Fibroblast of lung (primary cell): ENCODE measurements around the gene THAP7. TPM values are rescaled to one million over a fixed set of nuclear protein-coding genes. Genes with fewer than 3 reads are reported as not detected.
A peak's percentile ranks its signal among the peaks of the same experiment; 100 is the strongest.

Experiments
- DNase-seq, 2 donors: peaks; one replicate each; pipeline versions ENCODE4 v3.0.0 to v3.0.0-alpha.2; 2010; ENCODE audit warnings: low read depth in 2 of 2
- H2AFZ ChIP-seq: 2 replicates; pipeline ENCODE4 v1.5.1; 2012; ENCODE audit warnings: low read length, control low read depth, inconsistent platforms
- H3K27ac ChIP-seq: 2 replicates; pipeline ENCODE4 v1.5.1; 2011; ENCODE audit warnings: low read length, control low read depth; ENCODE audit not compliant: insufficient read depth
- H3K27me3 ChIP-seq: 2 replicates; pipeline ENCODE4 v1.5.1; 2011; ENCODE audit warnings: mild to moderate bottlenecking, low read length; ENCODE audit not compliant: control insufficient read depth, insufficient read depth
- H3K36me3 ChIP-seq: 2 replicates; pipeline ENCODE4 v1.5.1; 2011; ENCODE audit warnings: low read length; ENCODE audit not compliant: control insufficient read depth, insufficient read depth
- H3K4me1 ChIP-seq: 2 replicates; pipeline ENCODE4 v1.5.1; 2011; ENCODE audit warnings: low read length; ENCODE audit not compliant: control insufficient read depth, insufficient read depth; ENCODE audit errors: extremely low read depth
- H3K4me2 ChIP-seq: 2 replicates; pipeline ENCODE4 v1.5.1; 2011; ENCODE audit warnings: low read length, control low read depth; ENCODE audit not compliant: insufficient read depth; ENCODE audit errors: extremely low read depth
- H3K4me3 ChIP-seq, 4 experiments: fragments of 200-600 bp in 1 of 4; sonication (generic) in 1 of 4; replicated peaks in 1 of 4; 2 replicates each; pipeline ENCODE4 v1.5.1; 2011 to 2016; ENCODE audit warnings: low read length in 4 of 4, low read depth in 3 of 4, mild to moderate bottlenecking in 3 of 4, control low read depth in 2 of 4, inconsistent platforms in 1 of 4, mixed read lengths in 1 of 4; ENCODE audit not compliant: insufficient read depth in 1 of 4; ENCODE audit errors: control extremely low read depth in 1 of 4
- H3K79me2 ChIP-seq: 2 replicates; pipeline ENCODE4 v1.5.1; 2012; ENCODE audit warnings: mild to moderate bottlenecking, low read length, inconsistent platforms; ENCODE audit not compliant: control insufficient read depth, insufficient read depth
- H3K9ac ChIP-seq: 2 replicates; pipeline ENCODE4 v1.5.1; 2011; ENCODE audit warnings: mild to moderate bottlenecking, low read length, control low read depth; ENCODE audit not compliant: insufficient read depth
- H3K9me3 ChIP-seq: 2 replicates; pipeline ENCODE4 v1.5.1; 2012; ENCODE audit warnings: low read depth, low read length; ENCODE audit not compliant: control insufficient read depth, insufficient read depth
- H4K20me1 ChIP-seq: 2 replicates; pipeline ENCODE4 v1.5.1; 2011; ENCODE audit warnings: low read length; ENCODE audit not compliant: control insufficient read depth, insufficient read depth; ENCODE audit errors: extremely low read depth
- CTCF ChIP-seq, 2 donors: IDR thresholded peaks in 1 of 2; conservative IDR thresholded peaks in 1 of 2; 1 replicate in 1 of 2; 2 replicates in 1 of 2; pipeline ENCODE4 v1.5.1; 2011 to 2012; ENCODE audit warnings: low read length in 2 of 2, control low read depth in 1 of 2, inconsistent platforms in 1 of 2, low read depth in 1 of 2, mild to moderate bottlenecking in 1 of 2
- EZH2 ChIP-seq: IDR thresholded peaks from 2 replicates; pipeline ENCODE4 v1.5.1; 2012; ENCODE audit warnings: low read length, control low read depth, mild to moderate bottlenecking; ENCODE audit errors: missing control alignments
- polyA plus RNA-seq, 2 donors: library from polyadenylated mRNA; depleted of rRNA in 1 of 2; stranded (reverse) in 1 of 2; unstranded in 1 of 2; fragments of >200 nt; gene quantifications; 2 replicates each; pipeline ENCODE4 v1.2.1, GENCODE V29; 2011 to 2012; ENCODE audit warnings: missing spikeins in 1 of 2
- total RNA-seq: library from RNA; depleted of rRNA; stranded (reverse); fragments of >200 nt; gene quantifications from 2 replicates; pipeline ENCODE4 v1.2.1, GENCODE V29; 2014

The THAP7 gene
- total and polyA plus RNA-seq, 2 donors (not counting 1 experiment from before 2014, with no cell fraction given): 15.7 to 26.3 TPM

GRCh38 chr22:20960609-20961008 is 41.3 kb downstream of the THAP7 start:
- DNase-seq: no peak
- Histone ChIP-seq H3K4me3 (no peak overlapping the region), H2AFZ (no peak overlapping the region), H3K79me2 (no peaks in the 10 kb centered on the region), H3K27me3 (peaks cover 5% of the 10 kb centered on the region), H3K4me2 (no peak overlapping the region), H3K9me3 (no peaks in the 10 kb centered on the region), H3K27ac (no peak overlapping the region), H3K9ac (no peak overlapping the region), H4K20me1 (no peaks in the 10 kb centered on the region), H3K36me3 (no peaks in the 10 kb centered on the region), H3K4me1 (no peaks in the 10 kb centered on the region)
- TF ChIP-seq EZH2 (no peak), CTCF (conservative IDR thresholded peaks at IDR 0.05 in 1 of 2, IDR thresholded peaks at IDR 0.05 in 1 of 2; ENCODE audit: low read depth in 1 of 2, low read length in 2 of 2) (no peak)

GRCh38 chr22:20959578-20960461 is 42.1 kb downstream of the THAP7 start:
- H3K9ac ChIP-seq: no peak overlapping the region
- no peak overlapping the region for H3K4me3 ChIP-seq
- no peaks in the 10 kb centered on the region for H4K20me1 ChIP-seq
- H3K36me3 ChIP-seq: no peaks in the 10 kb centered on the region
- peaks cover 5% of the 10 kb centered on the region for H3K27me3 ChIP-seq
- no peak overlapping the region for H3K4me2 ChIP-seq
- H3K79me2 ChIP-seq: no peaks in the 10 kb centered on the region
- H2AFZ ChIP-seq: no peak overlapping the region
- no peak for TF ChIP-seq EZH2
- no peaks in the 10 kb centered on the region for H3K4me1 ChIP-seq
- no peak overlapping the region for H3K27ac ChIP-seq
- H3K9me3 ChIP-seq: no peaks in the 10 kb centered on the region
- no peak for DNase-seq

GRCh38 chr22:20957683-20958431 is 44.1 kb downstream of the THAP7 start:
- peak overlapping the region; percentile 71 for H2AFZ ChIP-seq
- peak overlapping the region; percentile 81 for H3K4me2 ChIP-seq
- H3K79me2 ChIP-seq: no peaks in the 10 kb centered on the region
- TF ChIP-seq CTCF (conservative IDR thresholded peaks at IDR 0.05 in 1 of 2, IDR thresholded peaks at IDR 0.05 in 1 of 2; ENCODE audit: low read depth in 1 of 2, low read length in 2 of 2): no peak
- TF ChIP-seq EZH2: no peak
- peak overlapping the region; percentile 51 to 78 (median 58) for H3K4me3 ChIP-seq
- H3K36me3 ChIP-seq: no peaks in the 10 kb centered on the region
- no peaks in the 10 kb centered on the region for H4K20me1 ChIP-seq
- peak; percentile 8 to 22 for DNase-seq
- no peaks in the 10 kb centered on the region for H3K4me1 ChIP-seq
- no peak overlapping the region for H3K27ac ChIP-seq
- H3K9ac ChIP-seq: peak overlapping the region; percentile 59
- H3K27me3 ChIP-seq: no peaks in the 10 kb centered on the region
- H3K9me3 ChIP-seq: no peaks in the 10 kb centered on the region
